GM18502 (cell line): ENCODE results near the gene CRYGN.

Source experiments
- ATAC-seq: cut with Tn5 transposase; IDR thresholded peaks from one replicate; pipeline ENCODE4 v1.9.1; 2021; ENCODE audit warnings: mild to moderate bottlenecking; ENCODE audit not compliant: unreplicated experiment, poor library complexity

CRYGN gene

GRCh38 chr7:151382079-151382885 is 57.7 kb downstream of the CRYGN start:
- no peak for ATAC-seq

- no peak for ATAC-seq
Observed at GRCh38 chr7:151381348-151382078, 58.4 kb downstream of the CRYGN start.

GRCh38 chr7:151381098-151381347 is 58.9 kb downstream of the CRYGN start:
- no peak for ATAC-seq

- ATAC-seq = no peak
Observed at GRCh38 chr7:151380199-151381097, 59.5 kb downstream of the CRYGN start.

GRCh38 chr7:151379534-151380198 is 60.3 kb downstream of the CRYGN start:
- ATAC-seq = no peak

GRCh38 chr7:151379193-151379520 is 60.8 kb downstream of the CRYGN start:
- ATAC-seq = no peak
